HG03175 (cell line): ENCODE measurements around the gene TMEM145.

Experiments used
- ATAC-seq: cut with Tn5 transposase; IDR thresholded peaks from one replicate; pipeline ENCODE4 v1.9.1; 2021; ENCODE audit warnings: mild to moderate bottlenecking, moderate library complexity; ENCODE audit not compliant: unreplicated experiment

The TMEM145 gene

GRCh38 chr19:42357290-42357689 is 44.2 kb downstream of the TMEM145 start:
- no peak for ATAC-seq

- ATAC-seq: no peak
Measured at GRCh38 chr19:42360787-42361544, 47.9 kb downstream of the TMEM145 start.

- ATAC-seq: no peak
Measured at GRCh38 chr19:42361545-42361910, 48.4 kb downstream of the TMEM145 start.

GRCh38 chr19:42362342-42362741 is 49.2 kb downstream of the TMEM145 start:
- ATAC-seq: no peak

- no peak for ATAC-seq
Measured at GRCh38 chr19:42362891-42363440, 49.9 kb downstream of the TMEM145 start.

- no peak for ATAC-seq
Measured at GRCh38 chr19:42363614-42364346, 50.7 kb downstream of the TMEM145 start.

- ATAC-seq: no peak
Measured at GRCh38 chr19:42366673-42367072, 53.6 kb downstream of the TMEM145 start.

GRCh38 chr19:42367929-42368328 is 54.8 kb downstream of the TMEM145 start:
- no peak for ATAC-seq

GRCh38 chr19:42368360-42368759 is 55.3 kb downstream of the TMEM145 start:
- no peak for ATAC-seq

- no peak for ATAC-seq
Measured at GRCh38 chr19:42368765-42369164, 55.7 kb downstream of the TMEM145 start.

- ATAC-seq: no peak
Measured at GRCh38 chr19:42369433-42370067, 56.4 kb downstream of the TMEM145 start.

- ATAC-seq: no peak
Measured at GRCh38 chr19:42370068-42370520, 57.0 kb downstream of the TMEM145 start.

GRCh38 chr19:42370626-42371175 is 57.6 kb downstream of the TMEM145 start:
- no peak for ATAC-seq
